GM12878 (cell line): ENCODE data around the gene NFILZ. TPM values are rescaled to one million over a fixed set of nuclear protein-coding genes. Genes with fewer than 3 reads are reported as not detected.

Source experiments
- ATAC-seq: fragments of 200-7000 bp; cut with Tn5 transposase; 3 replicates; pipeline ENCODE4 v1.9.1; 2020; ENCODE audit warnings: mild to moderate bottlenecking, moderate library complexity
- BruUV-seq: library from RNA; stranded (reverse); fragments of 400-500 nt; replicated peaks from 2 replicates; lab custom pipeline; 2021; lab: Mats Ljungman, UMichigan
- CTCF ChIA-PET: fragments of 300-600 bp; sonication (Branson Sonifier 250); formaldehyde crosslinking; extraction: SDS; loops from one replicate; lab custom pipeline; 2021; ENCODE audit warnings: inconsistent platforms; lab: Yijun Ruan, JAX
- POLR2A ChIA-PET: fragments of 350-600 bp; formaldehyde crosslinking; extraction: SDS; loops from one replicate; lab custom pipeline; 2021; ENCODE audit warnings: inconsistent platforms; lab: Charles Lee
- RAD21 ChIA-PET: fragments of 300-600 bp; sonication (Branson Sonifier 250); formaldehyde crosslinking; loops from one replicate; lab custom pipeline; 2023; ENCODE audit warnings: antibody characterized with exemption; ENCODE audit not compliant: unreplicated experiment; lab: Charles Lee
- SMC1A ChIA-PET: fragments of 300-600 bp; sonication (Branson Sonifier 250); formaldehyde crosslinking; loops from one replicate; lab custom pipeline; 2023; ENCODE audit not compliant: unreplicated experiment, uncharacterized antibody; lab: Charles Lee
- DNase-seq: peaks from one replicate; pipeline ENCODE4 v3.0.0-alpha.2; 2011; ENCODE audit warnings: low read depth, low spot score
- FAIRE-seq: peaks from 3 replicates; lab custom pipeline; 2011; peaks lifted over from hg19 to GRCh38; lab: Jason Lieb, UNC
- H2AFZ ChIP-seq: 2 replicates; pipeline ENCODE4 v1.6.0; 2011; ENCODE audit warnings: low read depth, low read length, control low read depth; ENCODE audit not compliant: control insufficient read depth
- H3K27ac ChIP-seq: 2 replicates; pipeline ENCODE4 v1.5.1; 2011; ENCODE audit warnings: control low read depth; ENCODE audit not compliant: control insufficient read depth, insufficient read depth
- H3K27me3 ChIP-seq, 2 experiments: replicated peaks in 1 of 2; 2 replicates each; pipeline versions ENCODE4 v1.6.0 to v1.6.1; 2011; ENCODE audit warnings: low read length in 1 of 2; ENCODE audit not compliant: control insufficient read depth in 2 of 2, insufficient read depth in 2 of 2
- H3K36me3 ChIP-seq, 2 experiments: 2 replicates each; pipeline ENCODE4 v1.5.1; 2011; ENCODE audit warnings: low read length in 1 of 2; ENCODE audit not compliant: control insufficient read depth in 2 of 2, insufficient read depth in 2 of 2
- H3K4me1 ChIP-seq: 2 replicates; pipeline ENCODE4 v1.6.1; 2011; ENCODE audit warnings: mild to moderate bottlenecking, low read length, moderate library complexity, mixed read lengths; ENCODE audit not compliant: control insufficient read depth, insufficient read depth
- H3K4me2 ChIP-seq: 2 replicates; pipeline ENCODE4 v1.6.0; 2011; ENCODE audit warnings: control low read depth; ENCODE audit not compliant: control insufficient read depth, insufficient read depth
- H3K4me3 ChIP-seq: fragments of 200-600 bp; sonication (generic); 2 replicates; pipeline ENCODE4 v1.5.1; 2016
- H3K79me2 ChIP-seq: 2 replicates; pipeline ENCODE4 v1.6.0; 2011; ENCODE audit warnings: low read length; ENCODE audit not compliant: control insufficient read depth, insufficient read depth
- H3K9ac ChIP-seq: 2 replicates; pipeline ENCODE4 v1.8.0; 2011; ENCODE audit warnings: low read length, control low read depth, mixed read lengths; ENCODE audit not compliant: control insufficient read depth, insufficient read depth
- H3K9me3 ChIP-seq: replicated peaks from 3 replicates; pipeline ENCODE4 v1.5.1; 2011; ENCODE audit warnings: mild to moderate bottlenecking, low read length; ENCODE audit not compliant: control insufficient read depth, insufficient read depth
- H4K20me1 ChIP-seq: 2 replicates; pipeline ENCODE4 v1.6.0; 2011; ENCODE audit not compliant: control insufficient read depth, insufficient read depth
- HDGF ChIP-seq: fragments of 450-650 bp; IDR thresholded peaks from 2 replicates; pipeline ENCODE4 v1.6.1; 2016; ENCODE audit warnings: antibody characterized with exemption
- IRF4 ChIP-seq: IDR thresholded peaks from 2 replicates; pipeline ENCODE4 v1.6.1; 2011; ENCODE audit warnings: low read depth, low read length
- KLF5 ChIP-seq: fragments of 450-650 bp; IDR thresholded peaks from 2 replicates; pipeline ENCODE4 v1.6.1; 2014; ENCODE audit warnings: mild to moderate bottlenecking; ENCODE audit not compliant: partially characterized antibody
- MEF2B ChIP-seq: fragments of 450-650 bp; IDR thresholded peaks from 2 replicates; pipeline ENCODE4 v1.6.1; 2018; ENCODE audit warnings: mild to moderate bottlenecking, moderate library complexity; ENCODE audit not compliant: partially characterized antibody, poor library complexity, severe bottlenecking
- NR2C2 ChIP-seq: IDR thresholded peaks from 2 replicates; pipeline ENCODE4 v1.6.1; 2011; ENCODE audit warnings: borderline replicate concordance, low read depth; ENCODE audit not compliant: control insufficient read depth, insufficient read length
- PRDM15 ChIP-seq: fragments of 450-650 bp; formaldehyde crosslinking; IDR thresholded peaks from 2 replicates; pipeline ENCODE4 v1.4.0; 2020; ENCODE audit warnings: mild to moderate bottlenecking, moderate library complexity
- REST ChIP-seq: IDR thresholded peaks from 2 replicates; pipeline ENCODE4 v1.6.1; 2012; ENCODE audit warnings: mild to moderate bottlenecking, low read depth, low read length
- SMARCA5 ChIP-seq: fragments of 450-650 bp; IDR thresholded peaks from 2 replicates; pipeline ENCODE4 v1.6.1; 2017; ENCODE audit warnings: mild to moderate bottlenecking
- WRNIP1 ChIP-seq: IDR thresholded peaks from 2 replicates; pipeline ENCODE4 v1.6.1; 2011; ENCODE audit warnings: low read depth, low read length, improper control_type of control experiment, borderline replicate concordance
- ZNF24 ChIP-seq: fragments of 450-650 bp; IDR thresholded peaks from 2 replicates; pipeline ENCODE4 v1.6.1; 2017; ENCODE audit warnings: antibody characterized with exemption, mild to moderate bottlenecking
- WGBS: methylation state at CpG from one replicate; pipeline ENCODE4 v1.1.6; 2016; ENCODE audit warnings: low lambda C conversion rate; ENCODE audit not compliant: insufficient replicate concordance, insufficient coverage; ENCODE audit errors: missing lambda C conversion rate; 5-methylcytosine and 5-hydroxymethylcytosine counted together
- in situ Hi-C: fragments of 300-500 bp; cut with MboI; formaldehyde crosslinking; loops from 9 replicates; pipeline ENCODE4 v1.14.3; 2018; ENCODE audit warnings: mixed read lengths
- intact Hi-C: fragments of 100-400 bp; cut with micrococcal nuclease; formaldehyde crosslinking; loops from one replicate; pipeline ENCODE4 v1.14.2; 2022; ENCODE audit not compliant: unreplicated experiment
- polyA plus RNA-seq, 11 experiments: library from polyadenylated mRNA; depleted of rRNA in 4 of 11; unstranded in 6 of 11; stranded (reverse) in 5 of 11; fragments of >200 nt; fragmentation: Nextera tagmentation in 4 of 11; fragmentation: Illumina TruSeq in 1 of 11; extraction: Ambion mirVana in 4 of 11; extraction: Trizol in 1 of 11; gene quantifications; 1 replicate in 1 of 11; 2 replicates in 10 of 11; pipeline versions ENCODE4 v1.2.1 to v1.2.3, GENCODE V29; 2011 to 2016; ENCODE audit warnings: inconsistent platforms in 2 of 11, missing spikeins in 2 of 11, low read depth in 1 of 11
- total RNA-seq, 4 experiments: library from RNA; depleted of rRNA in 3 of 4; stranded (reverse); fragments of >200 nt in 3 of 4; fragmentation: Illumina TruSeq in 1 of 4; extraction: Trizol in 1 of 4; gene quantifications; 2 replicates each; pipeline versions ENCODE4 v1.2.1 to v1.2.3, GENCODE V29; 2013 to 2021

The NFILZ gene
- total and polyA plus RNA-seq, 10 of the 15 experiments (the other 5 are each of a cell fraction or from before 2014, with no cell fraction given): not detected

- POLR2A ChIA-PET: no interaction called here
- BruUV-seq: no TSS peak
Measured at GRCh38 chr19:8643860-8644653, 13.6 kb downstream of the NFILZ start.

GRCh38 chr19:8648240-8648639 lies 17.8 kb downstream of the NFILZ start:
- intact Hi-C loops (no loop called here), in situ Hi-C loops (no loop called here)
- no peaks in the 10 kb centered on the region for H3K9me3 ChIP-seq
- no peak for FAIRE-seq
- H3K27ac ChIP-seq: no peak overlapping the region
- H3K79me2 ChIP-seq: no peaks in the 10 kb centered on the region
- 29% methylated on average over 6 of the region's 6 CpGs for WGBS
- no peaks in the 10 kb centered on the region for H3K4me1 ChIP-seq
- no peaks in the 10 kb centered on the region for H3K36me3 ChIP-seq
- SMC1A ChIA-PET: no interaction called here
- H3K27me3 ChIP-seq: no peaks in the 10 kb centered on the region
- no peaks in the 10 kb centered on the region for H4K20me1 ChIP-seq
- no peak overlapping the region for H3K4me3 ChIP-seq
- BruUV-seq: no TSS peak
- H3K9ac ChIP-seq: no peak overlapping the region
- ATAC-seq: no peak
- POLR2A ChIA-PET: no interaction called here
- CTCF ChIA-PET: no interaction called here
- RAD21 ChIA-PET: no interaction called here
- H2AFZ ChIP-seq: no peak overlapping the region
- H3K4me2 ChIP-seq: no peak overlapping the region
- no peak for DNase-seq
- TF ChIP-seq PRDM15 (no peak), IRF4 (no peak), REST (no peak), ZNF24 (no peak), KLF5 (no peak)

More at GRCh38 chr19:8643860-8644653, 13.6 kb downstream of the NFILZ start:
- Histone ChIP-seq H2AFZ (no peak overlapping the region), H3K36me3 (no peaks in the 10 kb centered on the region), H3K79me2 (no peaks in the 10 kb centered on the region), H3K9me3 (no peaks in the 10 kb centered on the region; the same call in 2 of the 3 replicates), H3K4me2 (no peak overlapping the region), H3K4me1 (no peaks in the 10 kb centered on the region), H3K27ac (no peak overlapping the region), H3K9ac (no peak overlapping the region), H3K4me3 (no peak overlapping the region), H3K27me3 (no peaks in the 10 kb centered on the region), H4K20me1 (no peaks in the 10 kb centered on the region)
- no peak for ATAC-seq
- CTCF ChIA-PET: interaction anchor here (1.2 kb wide), 1 partner anchor 63 kb away, joined by 3 read pairs; no protein-coding TSS in a partner anchor
- intact Hi-C loops: no loop called here
- in situ Hi-C loops: no loop called here
- no peak for DNase-seq
- RAD21 ChIA-PET: no interaction called here
- 2% methylated on average over 7 of the region's 7 CpGs for WGBS
- TF ChIP-seq HDGF (no peak), WRNIP1 (no peak), MEF2B (no peak), SMARCA5 (no peak), NR2C2 (no peak)
- SMC1A ChIA-PET: no interaction called here
- no peak for FAIRE-seq
